Loucy (cell line): Measurements from ENCODE around the gene TEPSIN.

ENCODE experiments used
- CTCF ChIP-seq: fragments of 200-600 bp; sonication (generic); conservative IDR thresholded peaks from 2 replicates; pipeline ENCODE4 v1.5.1; 2014; ENCODE audit warnings: mild to moderate bottlenecking, antibody characterized with exemption, low read length
- EZH2phosphoT487 ChIP-seq: fragments of 200-600 bp; IDR thresholded peaks from 2 replicates; pipeline ENCODE4 v1.6.1; 2018; ENCODE audit warnings: antibody characterized with exemption, mild to moderate bottlenecking, moderate library complexity, borderline replicate concordance

- TF ChIP-seq EZH2phosphoT487: no peak
- TF ChIP-seq CTCF: no peak
Measured at GRCh38 chr17:81282141-81282540, 43.3 kb upstream of the TEPSIN start.
